ENCODE measurements around the gene ABCC8.
A peak's percentile ranks its signal among the peaks of the same experiment; 100 is the strongest.

Gene ABCC8

DNA sequence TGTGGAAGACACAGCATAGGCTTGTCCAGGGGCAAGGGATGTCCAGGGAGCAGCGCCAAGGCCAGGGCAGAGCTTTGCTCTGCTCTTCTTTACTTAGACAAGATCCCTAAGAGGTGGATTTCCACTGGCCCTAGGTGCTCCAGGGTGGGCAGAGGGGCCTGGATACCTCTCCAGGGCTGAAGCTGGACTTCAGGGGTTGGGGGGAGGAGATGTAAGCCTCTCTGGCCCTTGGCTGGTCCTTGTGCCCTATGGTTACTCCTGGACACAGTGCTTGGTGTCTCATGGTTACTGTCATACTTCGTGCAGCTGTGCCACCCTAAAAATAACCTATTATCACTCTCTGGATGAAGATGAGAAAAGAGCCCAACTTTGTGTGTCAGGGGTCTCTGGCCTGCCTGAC lies 75.3 kb downstream of the ABCC8 start:
- DNase-seq = no peak

DNA sequence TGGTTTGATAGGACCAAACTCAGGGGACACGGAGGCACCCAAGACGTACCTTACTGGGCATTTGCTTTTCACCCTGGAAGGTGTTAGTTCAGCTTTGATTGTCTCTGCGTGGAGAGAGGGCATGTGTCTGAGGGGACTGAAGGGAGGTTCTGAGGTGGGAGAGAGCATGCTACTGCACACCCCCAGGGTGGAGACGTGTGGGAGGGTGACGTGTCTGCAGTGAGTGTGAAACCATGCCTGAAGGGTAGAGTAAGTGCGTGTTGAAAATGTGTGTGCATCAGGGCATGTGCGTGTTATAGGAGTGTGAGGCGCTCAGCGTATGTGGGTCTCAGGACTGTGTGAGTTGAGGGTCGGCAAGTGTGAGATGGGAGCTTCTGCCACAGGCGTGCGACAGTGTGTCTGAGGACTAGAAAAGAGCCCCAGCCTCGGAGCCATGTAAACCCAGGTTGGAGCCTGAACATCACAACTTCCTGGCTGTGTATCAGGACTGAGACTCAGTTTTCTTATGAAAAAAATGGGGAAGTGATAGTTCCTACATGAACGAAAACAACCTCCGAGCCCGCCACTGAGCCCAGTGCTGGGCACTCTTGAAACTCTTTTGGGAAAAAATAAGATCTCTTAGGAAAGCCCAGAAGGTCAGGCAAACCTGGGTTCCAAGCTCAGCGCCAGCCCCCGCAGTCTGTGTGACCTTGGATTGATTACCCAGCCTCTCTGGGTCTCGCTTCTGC lies 76.4 kb downstream of the ABCC8 start:
- no peak for DNase-seq

DNA sequence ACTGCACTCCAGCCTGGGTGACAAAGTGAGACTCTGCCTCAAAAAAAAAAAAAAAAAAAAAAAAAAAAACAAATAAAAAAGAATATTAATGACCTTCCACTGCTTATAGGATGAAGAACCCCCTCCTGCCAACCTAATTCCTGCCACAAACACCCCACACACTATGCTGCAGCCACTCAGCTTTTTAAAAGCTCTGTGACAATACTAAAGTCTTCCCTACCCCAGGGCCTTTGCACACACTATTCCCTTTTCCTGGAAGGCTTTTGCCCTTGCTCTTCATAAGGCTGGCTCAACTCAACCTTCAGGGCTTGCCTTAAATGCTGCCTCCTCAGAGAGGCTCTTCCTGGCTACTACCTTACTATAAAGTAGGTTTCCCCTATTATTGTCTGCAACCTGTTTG lies 77.4 kb downstream of the ABCC8 start:
- no peak for DNase-seq

GRCh38 chr11:17397311-17398002 lies 79.2 kb downstream of the ABCC8 start:
- DNase-seq = no peak

- no peak for DNase-seq
These were observed 79.9 kb downstream of the ABCC8 start for GRCh38 chr11:17396598-17397310.

DNA sequence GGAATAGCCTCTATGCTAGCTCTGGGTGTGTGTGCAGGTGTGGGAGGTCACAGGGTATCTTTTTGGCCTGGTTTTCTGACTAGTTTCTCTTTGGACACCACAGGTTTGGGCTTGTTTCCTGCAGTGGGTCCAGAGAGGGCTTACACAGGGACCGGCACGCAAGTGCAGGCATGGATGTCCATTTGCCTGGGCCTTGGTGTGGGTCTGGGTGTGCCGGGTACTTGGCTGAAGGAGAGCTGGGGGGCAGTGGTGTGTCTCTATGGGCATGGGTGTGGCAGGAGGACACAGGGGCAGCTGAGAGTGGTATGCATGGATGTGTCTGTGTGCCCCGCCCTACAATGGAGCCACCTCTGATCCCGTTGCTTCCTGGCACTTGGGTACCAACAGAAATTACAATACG lies 80.7 kb downstream of the ABCC8 start:
- DNase-seq = no peak

DNA sequence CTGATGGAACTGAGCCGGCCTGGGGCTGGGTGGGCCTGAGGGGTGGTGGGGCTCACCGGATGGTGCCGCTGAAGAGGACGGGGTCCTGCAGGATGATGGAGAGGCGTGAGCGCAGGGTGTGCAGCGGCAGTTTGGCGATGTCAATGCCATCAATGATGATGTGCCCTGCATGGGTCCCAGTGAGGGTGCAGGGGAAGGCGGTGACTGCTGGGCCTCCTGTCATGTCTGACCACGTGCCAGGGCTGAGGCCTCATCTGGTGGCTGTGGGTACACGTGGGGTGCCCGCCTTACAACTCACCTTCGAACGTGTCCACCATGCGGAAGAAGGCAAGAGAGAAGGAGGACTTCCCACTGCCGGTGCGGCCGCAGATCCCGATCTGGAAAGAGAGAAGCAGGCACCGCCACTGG lies 81.1 kb downstream of the ABCC8 start:
- DNase-seq = no peak

DNA sequence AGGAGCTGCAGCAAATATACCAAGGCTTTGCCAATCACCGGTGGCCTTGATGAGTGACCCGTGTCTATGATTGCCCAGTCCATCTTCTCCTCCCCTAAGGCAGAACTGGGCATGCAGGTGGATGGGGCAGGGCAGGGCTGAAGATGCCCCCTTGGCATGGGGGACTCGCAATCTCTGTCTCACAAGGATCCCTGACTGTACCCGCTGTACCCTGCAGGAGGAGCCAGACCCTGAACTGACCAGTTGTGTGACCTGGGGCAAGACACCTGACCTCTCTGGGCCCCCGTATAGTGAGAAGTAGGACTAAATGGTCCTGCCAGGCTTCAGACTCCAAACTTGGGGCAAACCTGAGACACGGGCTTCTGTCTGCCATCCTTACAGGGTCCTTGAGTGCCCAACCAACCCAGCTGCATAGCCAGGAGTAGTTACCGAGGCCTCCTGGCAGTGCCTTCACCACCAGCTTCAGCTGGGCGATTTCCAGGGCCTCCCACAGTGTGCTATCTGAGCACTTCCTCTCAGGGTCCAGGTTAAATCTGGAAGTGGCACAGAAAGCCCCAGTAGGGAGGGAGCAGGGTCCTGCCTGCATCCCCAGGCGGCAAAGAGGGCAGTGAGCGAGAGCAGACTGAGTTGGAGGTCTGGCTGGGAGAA lies 81.8 kb downstream of the ABCC8 start:
- no peak for DNase-seq

DNA sequence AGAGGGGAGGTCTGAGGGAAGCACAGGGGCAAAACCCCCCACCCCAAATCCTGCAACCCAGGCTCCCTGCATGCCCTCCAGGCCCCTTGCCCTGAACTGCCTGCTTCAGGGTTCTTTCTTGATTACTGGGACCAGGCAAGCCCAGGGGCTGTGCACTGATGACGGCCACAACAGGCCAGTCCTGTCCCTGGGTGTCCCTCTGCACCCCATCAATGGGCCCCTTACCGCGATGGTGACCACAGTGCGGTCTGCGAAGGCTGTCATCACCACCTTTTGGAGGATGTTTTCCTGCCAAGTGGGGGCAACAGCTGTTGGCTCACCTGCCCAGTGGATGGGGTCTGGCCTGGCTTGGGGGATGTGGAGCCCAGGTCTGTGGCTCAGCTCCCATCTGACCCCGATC lies 83.2 kb downstream of the ABCC8 start:
- no peak for DNase-seq

- DNase-seq = no peak
These were observed 83.8 kb downstream of the ABCC8 start for GRCh38 chr11:17392872-17393271.

- no peak for DNase-seq
These were observed 84.9 kb downstream of the ABCC8 start for GRCh38 chr11:17391493-17392355.

- peak; percentile 19 for DNase-seq
These were observed 86.5 kb downstream of the ABCC8 start for GRCh38 chr11:17389957-17390649.

DNA sequence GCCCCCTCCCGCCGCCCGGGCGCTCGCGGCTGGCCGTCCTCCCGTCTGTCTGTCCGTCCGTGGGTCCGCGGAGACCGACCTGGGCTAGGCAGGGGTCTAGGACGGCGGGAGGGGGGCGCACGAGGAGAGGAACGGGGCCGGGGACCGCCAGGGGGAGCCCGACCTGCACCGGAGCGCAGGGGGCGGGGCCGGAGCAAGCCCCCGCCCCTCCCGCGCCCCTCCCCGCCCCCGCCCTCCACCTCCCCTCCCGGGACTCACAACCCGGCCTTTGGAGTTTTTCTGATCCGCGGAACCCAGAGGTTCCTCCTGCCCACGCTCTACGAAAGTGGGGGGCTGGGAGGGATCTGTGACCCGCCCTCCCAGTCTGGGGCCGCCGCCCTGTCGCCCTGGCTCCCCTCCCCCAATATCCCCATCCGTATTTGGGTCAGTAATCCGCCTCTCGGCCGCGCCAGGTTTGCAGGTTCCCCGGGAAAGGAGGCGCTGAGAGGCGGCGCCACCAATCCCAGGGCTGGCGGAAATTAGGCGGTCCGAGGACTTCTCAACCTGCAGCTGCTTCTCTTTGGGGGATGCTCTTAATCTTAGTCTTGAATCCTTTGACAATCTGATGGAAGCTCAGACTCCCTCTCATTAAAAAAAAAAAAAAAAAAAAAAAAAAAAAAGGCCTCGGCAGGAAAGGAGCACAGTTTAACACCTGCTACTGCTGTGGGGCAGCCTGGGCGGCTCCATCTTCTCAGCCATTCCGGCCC lies 87.3 kb downstream of the ABCC8 start:
- DNase-seq = peak; percentile 89

GRCh38 chr11:17388609-17389210 lies 87.9 kb downstream of the ABCC8 start, which contains the start of gene KCNJ11:
Gene KCNJ11 (minus strand): TSS chr11:17388659. CDS start chr11:17388091, 568 bp downstream.
- DNase-seq = peak; percentile 37

DNA sequence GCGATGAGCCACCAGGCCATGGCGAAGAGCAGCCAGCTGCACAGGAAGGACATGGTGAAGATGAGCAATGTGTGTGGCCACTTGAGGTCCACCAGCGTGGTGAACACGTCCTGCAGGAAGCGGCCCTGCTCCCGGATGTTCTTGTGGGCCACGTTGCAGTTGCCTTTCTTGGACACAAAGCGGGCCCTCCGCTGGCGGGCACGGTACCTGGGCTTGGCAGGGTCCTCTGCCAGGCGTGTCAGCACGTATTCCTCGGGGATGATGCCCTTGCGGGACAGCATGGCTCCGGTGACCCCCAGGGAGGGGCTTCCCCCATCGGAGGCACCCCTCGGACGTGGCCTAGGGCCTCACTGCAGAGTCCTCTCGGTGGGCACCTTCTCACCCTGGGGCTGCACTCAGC lies 88.8 kb downstream of the ABCC8 start:
- DNase-seq = no peak

GRCh38 chr11:17387254-17387653 lies 89.4 kb downstream of the ABCC8 start:
- no peak for DNase-seq

DNA sequence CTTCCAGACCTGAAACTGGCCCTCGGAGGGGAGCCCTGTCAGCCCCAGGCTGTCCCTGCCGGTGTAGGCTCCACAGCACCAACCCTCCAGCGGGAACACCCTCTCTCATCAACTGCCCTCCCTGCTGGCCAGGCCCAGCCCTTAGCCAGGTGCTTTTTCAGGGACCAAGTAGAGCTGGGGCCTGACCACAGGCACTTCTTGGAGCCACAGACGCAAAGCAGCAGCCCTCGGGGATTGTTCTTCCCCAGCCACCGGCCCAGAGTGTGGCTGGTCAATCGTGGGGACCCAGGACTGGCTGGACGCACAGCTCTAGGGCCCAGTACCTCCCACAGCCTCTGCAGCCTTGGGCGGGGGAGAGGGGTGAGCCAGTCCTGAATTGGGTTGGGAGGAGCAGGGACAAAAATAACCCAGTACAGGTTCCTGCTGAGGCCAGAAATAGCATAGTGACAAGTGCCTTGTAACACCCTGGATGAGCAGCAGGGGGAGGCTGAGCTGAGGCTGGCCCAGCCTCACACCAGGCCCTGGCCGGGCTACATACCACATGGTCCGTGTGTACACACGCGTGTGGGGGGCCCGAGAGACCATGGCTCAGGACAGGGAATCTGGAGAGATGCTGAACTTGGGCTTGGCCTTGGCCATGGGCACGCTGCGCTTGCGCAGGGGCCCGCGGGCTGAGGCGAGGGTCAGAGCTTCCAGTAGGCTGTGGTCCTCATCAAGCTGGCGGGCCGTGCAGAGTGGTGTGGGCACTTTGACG lies 90.1 kb downstream of the ABCC8 start:
- DNase-seq = peak; percentile 48

- no peak for DNase-seq
These were observed 90.7 kb downstream of the ABCC8 start for GRCh38 chr11:17385926-17386325.

DNA sequence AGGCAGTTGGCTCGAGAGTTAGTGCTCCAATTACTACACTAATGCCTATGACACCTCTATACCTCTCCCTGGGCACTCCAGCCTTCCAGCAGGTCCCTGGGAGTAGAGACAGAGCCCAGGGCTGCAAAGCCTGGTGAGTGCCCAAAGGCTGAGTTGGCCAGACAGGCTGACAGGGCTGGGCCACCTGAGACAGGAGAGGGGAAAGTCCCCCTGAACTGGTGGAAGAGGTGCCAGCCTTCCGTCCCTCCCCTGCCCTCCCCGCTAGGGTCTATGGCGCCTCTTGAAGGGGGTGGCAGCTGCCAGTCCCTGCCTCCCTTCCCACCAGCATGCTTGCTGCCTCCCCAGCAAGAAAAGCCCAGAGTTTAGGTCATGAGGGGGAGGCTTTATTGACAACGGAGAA lies 91.2 kb downstream of the ABCC8 start:
- DNase-seq = no peak

GRCh38 chr11:17384002-17384511 lies 92.6 kb downstream of the ABCC8 start:
- DNase-seq = peak; percentile 80
